ENCODE data around the gene DUSP3.

Gene DUSP3

GRCh38 chr17:43723697-43724359 is 54.9 kb downstream of the DUSP3 start:
- DNase-seq: no peak

- DNase-seq: no peak
Measured at GRCh38 chr17:43722870-43723665, 55.7 kb downstream of the DUSP3 start.

- no peak for DNase-seq
Measured at GRCh38 chr17:43722269-43722619, 56.5 kb downstream of the DUSP3 start.

GRCh38 chr17:43721537-43722268 is 57.1 kb downstream of the DUSP3 start:
- no peak for DNase-seq

GRCh38 chr17:43720311-43721060 is 58.3 kb downstream of the DUSP3 start:
- peak; percentile 87 for DNase-seq

GRCh38 chr17:43719578-43719977 is 59.2 kb downstream of the DUSP3 start:
- no peak for DNase-seq

GRCh38 chr17:43718544-43718943 is 60.2 kb downstream of the DUSP3 start:
- no peak for DNase-seq

GRCh38 chr17:43717913-43718312 is 60.9 kb downstream of the DUSP3 start:
- no peak for DNase-seq
